MM.1S (cell line): Measurements from ENCODE around the gene BST1.
A peak's percentile ranks its signal among the peaks of the same experiment; 100 is the strongest.

ENCODE experiments used
- DNase-seq: peaks from one replicate; pipeline ENCODE4 v3.0.0-alpha.2; 2015
- H2AFZ ChIP-seq: fragments of 300-600 bp; sonication (generic); 2 replicates; pipeline ENCODE4 v1.6.0; 2016; ENCODE audit warnings: antibody characterized with exemption, low read length
- H3F3A ChIP-seq: fragments of 300-600 bp; sonication (generic); 2 replicates; pipeline ENCODE4 v1.6.1; 2016; ENCODE audit warnings: mild to moderate bottlenecking, antibody characterized with exemption, low read length, moderate library complexity, mixed read lengths; ENCODE audit not compliant: insufficient read depth
- H3K27ac ChIP-seq: fragments of 300-600 bp; sonication (generic); 2 replicates; pipeline ENCODE4 v1.5.1; 2016; ENCODE audit warnings: mild to moderate bottlenecking, low read length
- H3K27me3 ChIP-seq: fragments of 300-600 bp; sonication (generic); replicated peaks from 2 replicates; pipeline ENCODE4 v1.6.0; 2016; ENCODE audit warnings: low read length; ENCODE audit not compliant: insufficient read depth
- H3K36me3 ChIP-seq: fragments of 300-600 bp; sonication (generic); replicated peaks from 2 replicates; pipeline ENCODE4 v1.6.1; 2016; ENCODE audit warnings: mild to moderate bottlenecking, low read length, mixed read lengths; ENCODE audit not compliant: insufficient read depth
- H3K4me1 ChIP-seq: fragments of 300-600 bp; sonication (generic); 2 replicates; pipeline ENCODE4 v1.6.1; 2016; ENCODE audit warnings: low read length, mixed read lengths
- H3K4me2 ChIP-seq: fragments of 300-600 bp; sonication (generic); 2 replicates; pipeline ENCODE4 v1.6.0; 2016; ENCODE audit warnings: low read depth, low read length
- H3K4me3 ChIP-seq: fragments of 300-600 bp; sonication (generic); 2 replicates; pipeline ENCODE4 v1.5.1; 2016; ENCODE audit warnings: low read length, mixed read lengths
- H3K79me2 ChIP-seq: fragments of 300-600 bp; sonication (generic); 2 replicates; pipeline ENCODE4 v1.6.1; 2016; ENCODE audit warnings: mixed run types, low read length, mixed read lengths
- H3K9ac ChIP-seq: fragments of 300-600 bp; sonication (generic); 2 replicates; pipeline ENCODE4 v1.6.1; 2016; ENCODE audit warnings: low read length, mixed read lengths
- H3K9me2 ChIP-seq: fragments of 300-600 bp; sonication (generic); replicated peaks from 2 replicates; pipeline ENCODE4 v1.6.1; 2016; ENCODE audit warnings: mild to moderate bottlenecking, low read length, mixed read lengths; ENCODE audit not compliant: insufficient read depth
- H3K9me3 ChIP-seq: fragments of 300-600 bp; sonication (generic); replicated peaks from 2 replicates; pipeline ENCODE4 v1.6.1; 2016; ENCODE audit warnings: mild to moderate bottlenecking, low read length, mixed read lengths; ENCODE audit not compliant: insufficient read depth
- H4K20me1 ChIP-seq: fragments of 300-600 bp; sonication (generic); 2 replicates; pipeline ENCODE4 v1.6.1; 2016; ENCODE audit warnings: mild to moderate bottlenecking, low read length, moderate library complexity, mixed read lengths; ENCODE audit not compliant: insufficient read depth
- EZH2 ChIP-seq: fragments of 300-600 bp; sonication (generic); optimal IDR thresholded peaks from 2 replicates; pipeline ENCODE3; 2017; ENCODE audit warnings: low read depth, mild to moderate bottlenecking, antibody characterized with exemption, low read length, mixed read lengths
- EZH2phosphoT487 ChIP-seq: fragments of 300-600 bp; sonication (generic); IDR thresholded peaks from 2 replicates; pipeline ENCODE4 v1.6.1; 2018; ENCODE audit warnings: antibody characterized with exemption, low read length
- TF ChIP-seq, protein P1 (sequence below): fragments of 300-600 bp; sonication (generic); IDR thresholded peaks from 2 replicates; pipeline ENCODE4 v1.5.1; 2016; ENCODE audit warnings: antibody characterized with exemption, low read length, mixed read lengths

Gene BST1

DNA sequence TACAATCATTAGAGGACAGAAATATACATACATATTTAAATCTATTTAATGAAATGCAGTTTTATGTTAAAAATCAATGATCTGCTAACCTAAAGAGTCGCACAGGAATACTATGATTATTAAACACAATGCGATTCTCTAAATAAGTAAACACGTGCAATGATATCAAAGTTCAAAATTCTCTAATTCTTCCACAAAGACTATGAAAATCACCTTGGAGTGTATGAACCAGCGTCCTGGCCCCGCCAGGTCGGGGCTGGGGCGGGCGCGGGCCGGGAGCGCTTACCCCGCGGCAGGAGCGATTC, 21.8 kb upstream of the BST1 start:
- H3K79me2 ChIP-seq: peaks cover 32% of the 10 kb centered on the region
- no peak for DNase-seq
- H3F3A ChIP-seq: peaks cover 7% of the 10 kb centered on the region
- H3K36me3 ChIP-seq: no peaks in the 10 kb centered on the region
- H3K4me2 ChIP-seq: peak overlapping the region; percentile 88
- peak overlapping the region; percentile 81 for H3K4me3 ChIP-seq
- TF ChIP-seq, protein P1, sequence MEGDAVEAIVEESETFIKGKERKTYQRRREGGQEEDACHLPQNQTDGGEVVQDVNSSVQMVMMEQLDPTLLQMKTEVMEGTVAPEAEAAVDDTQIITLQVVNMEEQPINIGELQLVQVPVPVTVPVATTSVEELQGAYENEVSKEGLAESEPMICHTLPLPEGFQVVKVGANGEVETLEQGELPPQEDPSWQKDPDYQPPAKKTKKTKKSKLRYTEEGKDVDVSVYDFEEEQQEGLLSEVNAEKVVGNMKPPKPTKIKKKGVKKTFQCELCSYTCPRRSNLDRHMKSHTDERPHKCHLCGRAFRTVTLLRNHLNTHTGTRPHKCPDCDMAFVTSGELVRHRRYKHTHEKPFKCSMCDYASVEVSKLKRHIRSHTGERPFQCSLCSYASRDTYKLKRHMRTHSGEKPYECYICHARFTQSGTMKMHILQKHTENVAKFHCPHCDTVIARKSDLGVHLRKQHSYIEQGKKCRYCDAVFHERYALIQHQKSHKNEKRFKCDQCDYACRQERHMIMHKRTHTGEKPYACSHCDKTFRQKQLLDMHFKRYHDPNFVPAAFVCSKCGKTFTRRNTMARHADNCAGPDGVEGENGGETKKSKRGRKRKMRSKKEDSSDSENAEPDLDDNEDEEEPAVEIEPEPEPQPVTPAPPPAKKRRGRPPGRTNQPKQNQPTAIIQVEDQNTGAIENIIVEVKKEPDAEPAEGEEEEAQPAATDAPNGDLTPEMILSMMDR: no peak
- TF ChIP-seq EZH2phosphoT487: no peak
- H3K9ac ChIP-seq: peak overlapping the region; percentile 76; the same call in 1 of the 2 replicates
- H3K27ac ChIP-seq: peak overlapping the region; percentile 64
- H3K4me1 ChIP-seq: peaks cover 6% of the 10 kb centered on the region; the same call in 1 of the 2 replicates
- H4K20me1 ChIP-seq: no peaks in the 10 kb centered on the region
- H3K27me3 ChIP-seq: no peaks in the 10 kb centered on the region
- H3K9me3 ChIP-seq: no peaks in the 10 kb centered on the region
- H3K9me2 ChIP-seq: no peaks in the 10 kb centered on the region
- peak overlapping the region; percentile 93 for H2AFZ ChIP-seq

DNA sequence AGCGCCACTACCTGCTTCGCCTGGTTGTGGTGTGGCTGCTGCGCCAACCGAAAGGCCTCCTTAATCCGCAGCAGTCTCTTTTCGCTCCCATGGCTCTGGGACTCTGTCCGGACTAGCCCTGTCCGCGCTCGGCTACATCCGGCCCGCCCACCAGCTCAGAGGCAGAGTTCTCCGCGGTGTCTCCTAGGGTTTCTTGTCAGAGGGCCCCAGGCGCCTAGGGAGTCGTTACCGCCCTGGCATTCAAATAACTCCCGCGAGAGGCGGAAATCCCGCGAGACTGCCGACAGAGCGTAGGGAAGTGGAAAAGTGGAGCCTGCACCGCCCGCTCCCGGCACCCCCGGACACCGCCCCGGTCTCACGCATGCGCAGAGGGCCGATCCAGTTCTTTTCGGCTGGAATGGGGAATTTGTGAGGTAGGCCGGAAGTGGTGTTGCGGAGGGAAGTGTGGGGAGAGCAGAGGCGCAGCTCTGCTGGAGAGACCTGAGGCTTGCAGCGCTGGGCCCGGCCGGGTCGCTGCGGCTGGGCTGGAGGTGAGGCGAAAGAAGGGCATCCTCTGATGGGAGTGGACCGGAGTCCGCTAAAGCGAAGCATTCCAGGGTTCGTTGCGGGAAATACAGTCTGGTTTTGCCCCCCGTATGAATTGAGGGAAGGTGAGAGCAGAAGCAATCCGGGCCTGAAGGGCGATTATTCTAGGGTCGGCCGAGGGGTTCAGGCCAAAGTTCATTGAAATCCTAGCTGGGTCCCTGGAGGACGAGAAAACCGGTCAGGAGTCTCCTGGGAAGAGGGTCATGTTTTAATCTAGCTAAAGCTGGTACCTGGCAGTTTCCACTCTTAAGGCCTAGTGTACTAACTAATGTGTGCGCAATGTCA, 21.3 kb upstream of the BST1 start, which contains the start of gene FAM200B:
Gene FAM200B (plus strand): TSS at position 456 of the 870 bp plus-strand sequence. CDS start 5,151 bp downstream, outside the sequence.
- peak within 1 kb of the TSS; percentile 88 for H3K4me2 ChIP-seq
- peaks cover 6% of the 10 kb centered on the region; the same call in 1 of the 2 replicates for H3K4me1 ChIP-seq
- H3K27me3 ChIP-seq: no peaks in the 10 kb centered on the region
- H3K27ac ChIP-seq: peak within 1 kb of the TSS; percentile 64
- H3K4me3 ChIP-seq: peak within 1 kb of the TSS; percentile 81
- no peaks in the 10 kb centered on the region for H4K20me1 ChIP-seq
- DNase-seq: peak; percentile 98
- H3K36me3 ChIP-seq: no peaks in the 10 kb centered on the region; the same call in 1 of the 2 replicates
- H2AFZ ChIP-seq: peak within 1 kb of the TSS; percentile 93
- H3K9me2 ChIP-seq: no peaks in the 10 kb centered on the region
- peak within 1 kb of the TSS; percentile 76 for H3K9ac ChIP-seq
- H3K79me2 ChIP-seq: peaks cover 29% of the 10 kb centered on the region
- H3F3A ChIP-seq: peaks cover 7% of the 10 kb centered on the region
- TF ChIP-seq, protein P1: no peak
- TF ChIP-seq EZH2phosphoT487 (no peak), EZH2 (no peak)
- no peaks in the 10 kb centered on the region for H3K9me3 ChIP-seq

DNA sequence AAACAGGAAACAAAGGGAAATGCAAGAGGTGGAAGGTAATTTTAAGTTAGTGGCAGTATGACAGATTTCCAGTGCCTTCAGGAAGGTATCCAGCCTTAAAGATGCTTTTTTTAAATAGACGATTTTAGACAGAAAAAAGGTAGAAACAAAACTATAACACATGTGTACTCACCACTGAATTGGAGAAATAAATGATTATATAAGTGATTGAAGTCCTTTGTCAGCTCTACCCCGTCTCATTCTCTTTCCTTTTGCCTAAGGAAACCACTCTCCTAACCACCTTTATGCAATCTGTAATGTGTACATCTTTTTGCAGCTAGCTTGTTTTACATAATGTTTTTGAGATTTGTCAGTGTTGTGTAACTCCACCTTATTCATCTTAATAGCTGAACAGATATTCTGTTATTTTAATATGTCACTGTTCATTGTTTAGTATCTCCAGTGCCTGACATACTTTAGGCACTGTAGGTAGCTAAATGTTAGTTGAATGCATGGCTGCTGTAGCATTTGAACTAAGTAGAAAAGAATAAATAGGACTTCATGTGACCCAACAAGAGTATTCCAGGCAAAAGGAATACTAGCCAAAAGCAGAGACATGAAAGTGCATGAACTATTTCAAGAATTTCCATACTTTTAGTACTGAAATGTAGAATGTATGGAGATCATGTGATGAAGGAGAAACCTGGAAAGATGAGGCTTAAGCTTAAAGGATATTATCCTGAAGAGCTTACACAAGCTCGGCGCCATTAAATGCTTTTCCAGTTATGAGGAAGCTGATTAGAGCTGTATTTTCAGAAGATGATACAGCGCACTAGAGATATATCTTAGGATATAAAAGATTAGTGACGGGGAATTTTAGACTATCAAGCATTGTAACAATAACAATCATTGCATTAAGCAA, 20.4 kb upstream of the BST1 start:
- DNase-seq: no peak

More for the DNA sequence above, 20.4 kb upstream of the BST1 start:
- H3F3A ChIP-seq: peaks cover 5% of the 10 kb centered on the region
- H3K27ac ChIP-seq: no peak overlapping the region
- H3K79me2 ChIP-seq: peaks cover 27% of the 10 kb centered on the region
- peaks cover 6% of the 10 kb centered on the region; the same call in 1 of the 2 replicates for H3K4me1 ChIP-seq
- H3K36me3 ChIP-seq: no peaks in the 10 kb centered on the region; the same call in 1 of the 2 replicates
- H3K4me3 ChIP-seq: peak overlapping the region; percentile 81
- peak overlapping the region; percentile 93 for H2AFZ ChIP-seq
- no peaks in the 10 kb centered on the region for H3K9me3 ChIP-seq
- no peaks in the 10 kb centered on the region for H3K9me2 ChIP-seq
- TF ChIP-seq EZH2 (no peak), EZH2phosphoT487 (no peak)
- TF ChIP-seq, protein P1: no peak
- H3K4me2 ChIP-seq: peak overlapping the region; percentile 88
- H3K27me3 ChIP-seq: no peaks in the 10 kb centered on the region
- no peaks in the 10 kb centered on the region for H4K20me1 ChIP-seq
- H3K9ac ChIP-seq: peak overlapping the region; percentile 76
